GM12878 (cell line): Measurements from ENCODE around the gene FNTB. TPM values are rescaled to one million over a fixed set of nuclear protein-coding genes. Genes with fewer than 3 reads are reported as not detected.

Experiments used
- ATAC-seq: fragments of 200-7000 bp; cut with Tn5 transposase; 3 replicates; pipeline ENCODE4 v1.9.1; 2020; ENCODE audit warnings: mild to moderate bottlenecking, moderate library complexity
- BruUV-seq: library from RNA; stranded (reverse); fragments of 400-500 nt; replicated peaks from 2 replicates; lab custom pipeline; 2021; lab: Mats Ljungman, UMichigan
- CTCF ChIA-PET: fragments of 300-600 bp; sonication (Branson Sonifier 250); formaldehyde crosslinking; extraction: SDS; loops from one replicate; lab custom pipeline; 2021; ENCODE audit warnings: inconsistent platforms; lab: Yijun Ruan, JAX
- POLR2A ChIA-PET: fragments of 350-600 bp; formaldehyde crosslinking; extraction: SDS; loops from one replicate; lab custom pipeline; 2021; ENCODE audit warnings: inconsistent platforms; lab: Charles Lee
- RAD21 ChIA-PET: fragments of 300-600 bp; sonication (Branson Sonifier 250); formaldehyde crosslinking; loops from one replicate; lab custom pipeline; 2023; ENCODE audit warnings: antibody characterized with exemption; ENCODE audit not compliant: unreplicated experiment; lab: Charles Lee
- SMC1A ChIA-PET: fragments of 300-600 bp; sonication (Branson Sonifier 250); formaldehyde crosslinking; loops from one replicate; lab custom pipeline; 2023; ENCODE audit not compliant: unreplicated experiment, uncharacterized antibody; lab: Charles Lee
- DNase-seq: peaks from one replicate; pipeline ENCODE4 v3.0.0-alpha.2; 2011; ENCODE audit warnings: low read depth, low spot score
- FAIRE-seq: peaks from 3 replicates; lab custom pipeline; 2011; peaks lifted over from hg19 to GRCh38; lab: Jason Lieb, UNC
- H2AFZ ChIP-seq: 2 replicates; pipeline ENCODE4 v1.6.0; 2011; ENCODE audit warnings: low read depth, low read length, control low read depth; ENCODE audit not compliant: control insufficient read depth
- H3K27ac ChIP-seq: 2 replicates; pipeline ENCODE4 v1.5.1; 2011; ENCODE audit warnings: control low read depth; ENCODE audit not compliant: control insufficient read depth, insufficient read depth
- H3K27me3 ChIP-seq, 2 experiments: replicated peaks in 1 of 2; 2 replicates each; pipeline versions ENCODE4 v1.6.0 to v1.6.1; 2011; ENCODE audit warnings: low read length in 1 of 2; ENCODE audit not compliant: control insufficient read depth in 2 of 2, insufficient read depth in 2 of 2
- H3K36me3 ChIP-seq, 2 experiments: 2 replicates each; pipeline ENCODE4 v1.5.1; 2011; ENCODE audit warnings: low read length in 1 of 2; ENCODE audit not compliant: control insufficient read depth in 2 of 2, insufficient read depth in 2 of 2
- H3K4me1 ChIP-seq: 2 replicates; pipeline ENCODE4 v1.6.1; 2011; ENCODE audit warnings: mild to moderate bottlenecking, low read length, moderate library complexity, mixed read lengths; ENCODE audit not compliant: control insufficient read depth, insufficient read depth
- H3K4me2 ChIP-seq: 2 replicates; pipeline ENCODE4 v1.6.0; 2011; ENCODE audit warnings: control low read depth; ENCODE audit not compliant: control insufficient read depth, insufficient read depth
- H3K4me3 ChIP-seq: fragments of 200-600 bp; sonication (generic); 2 replicates; pipeline ENCODE4 v1.5.1; 2016
- H3K79me2 ChIP-seq: 2 replicates; pipeline ENCODE4 v1.6.0; 2011; ENCODE audit warnings: low read length; ENCODE audit not compliant: control insufficient read depth, insufficient read depth
- H3K9ac ChIP-seq: 2 replicates; pipeline ENCODE4 v1.8.0; 2011; ENCODE audit warnings: low read length, control low read depth, mixed read lengths; ENCODE audit not compliant: control insufficient read depth, insufficient read depth
- H3K9me3 ChIP-seq: replicated peaks from 3 replicates; pipeline ENCODE4 v1.5.1; 2011; ENCODE audit warnings: mild to moderate bottlenecking, low read length; ENCODE audit not compliant: control insufficient read depth, insufficient read depth
- H4K20me1 ChIP-seq: 2 replicates; pipeline ENCODE4 v1.6.0; 2011; ENCODE audit not compliant: control insufficient read depth, insufficient read depth
- CBFB ChIP-seq: IDR thresholded peaks from 2 replicates; pipeline ENCODE4 v1.6.1; 2016; ENCODE audit warnings: antibody characterized with exemption, low read depth
- CBX3 ChIP-seq: fragments of 200-600 bp; sonication (generic); IDR thresholded peaks from 2 replicates; pipeline ENCODE4 v1.6.1; 2016; ENCODE audit warnings: low read depth, borderline replicate concordance
- ETV6 ChIP-seq, 2 experiments: fragments of 450-650 bp in 1 of 2; IDR thresholded peaks in 1 of 2; conservative IDR thresholded peaks in 1 of 2; 2 replicates each; pipeline ENCODE4 v1.6.1; 2014; ENCODE audit warnings: antibody characterized with exemption in 1 of 2, borderline replicate concordance in 1 of 2, low read depth in 1 of 2, mild to moderate bottlenecking in 1 of 2, moderate library complexity in 1 of 2
- HDAC6 ChIP-seq: fragments of 200-600 bp; sonication (generic); IDR thresholded peaks from one replicate; pipeline ENCODE4 v1.8.0; 2017; ENCODE audit warnings: antibody characterized with exemption; ENCODE audit not compliant: unreplicated experiment
- MTA3 ChIP-seq: IDR thresholded peaks from 2 replicates; pipeline ENCODE4 v1.6.1; 2012; ENCODE audit warnings: low read length, inconsistent platforms, borderline replicate concordance
- NFXL1 ChIP-seq: fragments of 450-650 bp; IDR thresholded peaks from 2 replicates; pipeline ENCODE4 v1.6.1; 2017; ENCODE audit warnings: antibody characterized with exemption, mild to moderate bottlenecking, borderline replicate concordance
- PML ChIP-seq: IDR thresholded peaks from 2 replicates; pipeline ENCODE4 v1.6.1; 2012; ENCODE audit warnings: low read length, inconsistent platforms
- RB1 ChIP-seq: fragments of 450-650 bp; formaldehyde crosslinking; IDR thresholded peaks from 2 replicates; pipeline ENCODE4 v1.6.1; 2017; ENCODE audit warnings: mild to moderate bottlenecking, borderline replicate concordance
- SMAD5 ChIP-seq: IDR thresholded peaks from 2 replicates; pipeline ENCODE4 v1.6.1; 2016; ENCODE audit warnings: antibody characterized with exemption, low read depth
- SREBF2 ChIP-seq: IDR thresholded peaks from 2 replicates; pipeline ENCODE4 v1.6.1; 2012; ENCODE audit warnings: mild to moderate bottlenecking, low read length
- TCF7 ChIP-seq: IDR thresholded peaks from 2 replicates; pipeline ENCODE4 v1.6.1; 2014; ENCODE audit warnings: antibody characterized with exemption, borderline replicate concordance
- ZZZ3 ChIP-seq: IDR thresholded peaks from 2 replicates; pipeline ENCODE4 v1.6.1; 2011; ENCODE audit warnings: low read depth; ENCODE audit not compliant: control insufficient read depth, insufficient read length
- WGBS: methylation state at CpG from one replicate; pipeline ENCODE4 v1.1.6; 2016; ENCODE audit warnings: low lambda C conversion rate; ENCODE audit not compliant: insufficient replicate concordance, insufficient coverage; ENCODE audit errors: missing lambda C conversion rate; 5-methylcytosine and 5-hydroxymethylcytosine counted together
- in situ Hi-C: fragments of 300-500 bp; cut with MboI; formaldehyde crosslinking; loops from 9 replicates; pipeline ENCODE4 v1.14.3; 2018; ENCODE audit warnings: mixed read lengths
- intact Hi-C: fragments of 100-400 bp; cut with micrococcal nuclease; formaldehyde crosslinking; loops from one replicate; pipeline ENCODE4 v1.14.2; 2022; ENCODE audit not compliant: unreplicated experiment
- polyA plus RNA-seq, 11 experiments: library from polyadenylated mRNA; depleted of rRNA in 4 of 11; unstranded in 6 of 11; stranded (reverse) in 5 of 11; fragments of >200 nt; fragmentation: Nextera tagmentation in 4 of 11; fragmentation: Illumina TruSeq in 1 of 11; extraction: Ambion mirVana in 4 of 11; extraction: Trizol in 1 of 11; gene quantifications; 1 replicate in 1 of 11; 2 replicates in 10 of 11; pipeline versions ENCODE4 v1.2.1 to v1.2.3, GENCODE V29; 2011 to 2016; ENCODE audit warnings: inconsistent platforms in 2 of 11, missing spikeins in 2 of 11, low read depth in 1 of 11
- total RNA-seq, 4 experiments: library from RNA; depleted of rRNA in 3 of 4; stranded (reverse); fragments of >200 nt in 3 of 4; fragmentation: Illumina TruSeq in 1 of 4; extraction: Trizol in 1 of 4; gene quantifications; 2 replicates each; pipeline versions ENCODE4 v1.2.1 to v1.2.3, GENCODE V29; 2013 to 2021
- TF ChIP-seq, protein P1 (sequence below): fragments of 450-650 bp; formaldehyde crosslinking; IDR thresholded peaks from 2 replicates; pipeline ENCODE4 v1.5.0; 2022; ENCODE audit warnings: mild to moderate bottlenecking, missing genetic modification characterization
- TF ChIP-seq, protein P2 (sequence below): IDR thresholded peaks from 2 replicates; pipeline ENCODE4 v1.6.1; 2011; ENCODE audit warnings: borderline replicate concordance, low read depth, mild to moderate bottlenecking, moderate library complexity, mixed read lengths, low read length; ENCODE audit not compliant: insufficient read depth; ENCODE audit errors: extremely low read length
- TF ChIP-seq, protein P3 (sequence below): IDR thresholded peaks from 2 replicates; pipeline ENCODE4 v1.6.1; 2012; ENCODE audit warnings: low read depth, low read length, improper control_type of control experiment
- TF ChIP-seq, protein P4 (sequence below): fragments of 450-650 bp; IDR thresholded peaks from 2 replicates; pipeline ENCODE4 v1.6.1; 2016; ENCODE audit warnings: mild to moderate bottlenecking, moderate library complexity, borderline replicate concordance

Gene FNTB
- total and polyA plus RNA-seq, 10 of the 15 experiments (the other 5 are each of a cell fraction or from before 2014, with no cell fraction given) = 10.4 to 25.1 (median 16.7) TPM

DNA sequence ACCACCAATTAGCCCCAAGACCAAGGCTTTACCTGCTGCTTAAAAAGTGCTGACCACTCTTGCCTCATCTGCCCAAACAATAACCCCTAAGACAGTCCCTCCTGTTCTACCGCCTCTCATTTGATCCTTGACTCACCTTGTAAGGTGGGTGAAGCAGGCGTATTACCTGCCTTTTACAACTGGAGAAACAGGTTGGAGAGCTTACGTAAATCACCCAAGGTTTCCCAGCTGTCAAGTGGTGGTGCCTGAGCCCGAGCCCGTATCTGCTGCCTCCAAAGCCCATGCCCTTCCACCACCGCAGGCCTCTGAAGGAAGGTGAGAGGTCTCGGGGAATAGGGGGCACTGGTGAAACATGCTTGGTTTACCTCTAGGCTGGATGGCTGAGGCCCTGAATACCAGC, 79.0 kb downstream of the FNTB start:
- no peaks in the 10 kb centered on the region for H3K79me2 ChIP-seq
- DNase-seq (no peak), FAIRE-seq (no peak), ATAC-seq (no peak)
- H3K9ac ChIP-seq = no peak overlapping the region
- no peaks in the 10 kb centered on the region for H3K9me3 ChIP-seq
- ChIA-PET POLR2A (no interaction called here), RAD21 (no interaction called here), SMC1A (no interaction called here), CTCF (no interaction called here)
- BruUV-seq = no TSS peak
- WGBS = 97% methylated on average over 7 of the region's 7 CpGs
- H2AFZ ChIP-seq = no peak overlapping the region
- H4K20me1 ChIP-seq = no peaks in the 10 kb centered on the region
- peaks cover 20 to 25% of the 10 kb centered on the region in 2 experiments for H3K36me3 ChIP-seq
- H3K4me2 ChIP-seq = no peak overlapping the region
- no peaks in the 10 kb centered on the region for H3K4me1 ChIP-seq
- no peak overlapping the region for H3K4me3 ChIP-seq
- intact Hi-C loops = no loop called here
- H3K27ac ChIP-seq = no peak overlapping the region
- H3K27me3 ChIP-seq = no peaks in the 10 kb centered on the region
- in situ Hi-C loops = no loop called here
- TF ChIP-seq ETV6 (conservative IDR thresholded peaks at IDR 0.05 in 1 of 2, IDR thresholded peaks at IDR 0.05 in 1 of 2; ENCODE audit: borderline replicate concordance in 1 of 2, low read depth in 1 of 2) (no peak), SMAD5 (no peak), CBFB (no peak), PML (no peak), NFXL1 (no peak), MTA3 (no peak), SREBF2 (no peak), ZZZ3 (no peak), RB1 (no peak), CBX3 (no peak), HDAC6 (no peak), TCF7 (no peak)
- TF ChIP-seq, protein P1, sequence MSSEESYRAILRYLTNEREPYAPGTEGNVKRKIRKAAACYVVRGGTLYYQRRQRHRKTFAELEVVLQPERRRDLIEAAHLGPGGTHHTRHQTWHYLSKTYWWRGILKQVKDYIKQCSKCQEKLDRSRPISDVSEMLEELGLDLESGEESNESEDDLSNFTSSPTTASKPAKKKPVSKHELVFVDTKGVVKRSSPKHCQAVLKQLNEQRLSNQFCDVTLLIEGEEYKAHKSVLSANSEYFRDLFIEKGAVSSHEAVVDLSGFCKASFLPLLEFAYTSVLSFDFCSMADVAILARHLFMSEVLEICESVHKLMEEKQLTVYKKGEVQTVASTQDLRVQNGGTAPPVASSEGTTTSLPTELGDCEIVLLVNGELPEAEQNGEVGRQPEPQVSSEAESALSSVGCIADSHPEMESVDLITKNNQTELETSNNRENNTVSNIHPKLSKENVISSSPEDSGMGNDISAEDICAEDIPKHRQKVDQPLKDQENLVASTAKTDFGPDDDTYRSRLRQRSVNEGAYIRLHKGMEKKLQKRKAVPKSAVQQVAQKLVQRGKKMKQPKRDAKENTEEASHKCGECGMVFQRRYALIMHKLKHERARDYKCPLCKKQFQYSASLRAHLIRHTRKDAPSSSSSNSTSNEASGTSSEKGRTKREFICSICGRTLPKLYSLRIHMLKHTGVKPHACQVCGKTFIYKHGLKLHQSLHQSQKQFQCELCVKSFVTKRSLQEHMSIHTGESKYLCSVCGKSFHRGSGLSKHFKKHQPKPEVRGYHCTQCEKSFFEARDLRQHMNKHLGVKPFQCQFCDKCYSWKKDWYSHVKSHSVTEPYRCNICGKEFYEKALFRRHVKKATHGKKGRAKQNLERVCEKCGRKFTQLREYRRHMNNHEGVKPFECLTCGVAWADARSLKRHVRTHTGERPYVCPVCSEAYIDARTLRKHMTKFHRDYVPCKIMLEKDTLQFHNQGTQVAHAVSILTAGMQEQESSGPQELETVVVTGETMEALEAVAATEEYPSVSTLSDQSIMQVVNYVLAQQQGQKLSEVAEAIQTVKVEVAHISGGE (CRISPR knock-in tag) = no peak
- TF ChIP-seq, protein P2, sequence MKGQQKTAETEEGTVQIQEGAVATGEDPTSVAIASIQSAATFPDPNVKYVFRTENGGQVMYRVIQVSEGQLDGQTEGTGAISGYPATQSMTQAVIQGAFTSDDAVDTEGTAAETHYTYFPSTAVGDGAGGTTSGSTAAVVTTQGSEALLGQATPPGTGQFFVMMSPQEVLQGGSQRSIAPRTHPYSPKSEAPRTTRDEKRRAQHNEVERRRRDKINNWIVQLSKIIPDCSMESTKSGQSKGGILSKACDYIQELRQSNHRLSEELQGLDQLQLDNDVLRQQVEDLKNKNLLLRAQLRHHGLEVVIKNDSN = no peak
- TF ChIP-seq, protein P3, sequence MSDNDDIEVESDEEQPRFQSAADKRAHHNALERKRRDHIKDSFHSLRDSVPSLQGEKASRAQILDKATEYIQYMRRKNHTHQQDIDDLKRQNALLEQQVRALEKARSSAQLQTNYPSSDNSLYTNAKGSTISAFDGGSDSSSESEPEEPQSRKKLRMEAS = no peak
- TF ChIP-seq, protein P4, sequence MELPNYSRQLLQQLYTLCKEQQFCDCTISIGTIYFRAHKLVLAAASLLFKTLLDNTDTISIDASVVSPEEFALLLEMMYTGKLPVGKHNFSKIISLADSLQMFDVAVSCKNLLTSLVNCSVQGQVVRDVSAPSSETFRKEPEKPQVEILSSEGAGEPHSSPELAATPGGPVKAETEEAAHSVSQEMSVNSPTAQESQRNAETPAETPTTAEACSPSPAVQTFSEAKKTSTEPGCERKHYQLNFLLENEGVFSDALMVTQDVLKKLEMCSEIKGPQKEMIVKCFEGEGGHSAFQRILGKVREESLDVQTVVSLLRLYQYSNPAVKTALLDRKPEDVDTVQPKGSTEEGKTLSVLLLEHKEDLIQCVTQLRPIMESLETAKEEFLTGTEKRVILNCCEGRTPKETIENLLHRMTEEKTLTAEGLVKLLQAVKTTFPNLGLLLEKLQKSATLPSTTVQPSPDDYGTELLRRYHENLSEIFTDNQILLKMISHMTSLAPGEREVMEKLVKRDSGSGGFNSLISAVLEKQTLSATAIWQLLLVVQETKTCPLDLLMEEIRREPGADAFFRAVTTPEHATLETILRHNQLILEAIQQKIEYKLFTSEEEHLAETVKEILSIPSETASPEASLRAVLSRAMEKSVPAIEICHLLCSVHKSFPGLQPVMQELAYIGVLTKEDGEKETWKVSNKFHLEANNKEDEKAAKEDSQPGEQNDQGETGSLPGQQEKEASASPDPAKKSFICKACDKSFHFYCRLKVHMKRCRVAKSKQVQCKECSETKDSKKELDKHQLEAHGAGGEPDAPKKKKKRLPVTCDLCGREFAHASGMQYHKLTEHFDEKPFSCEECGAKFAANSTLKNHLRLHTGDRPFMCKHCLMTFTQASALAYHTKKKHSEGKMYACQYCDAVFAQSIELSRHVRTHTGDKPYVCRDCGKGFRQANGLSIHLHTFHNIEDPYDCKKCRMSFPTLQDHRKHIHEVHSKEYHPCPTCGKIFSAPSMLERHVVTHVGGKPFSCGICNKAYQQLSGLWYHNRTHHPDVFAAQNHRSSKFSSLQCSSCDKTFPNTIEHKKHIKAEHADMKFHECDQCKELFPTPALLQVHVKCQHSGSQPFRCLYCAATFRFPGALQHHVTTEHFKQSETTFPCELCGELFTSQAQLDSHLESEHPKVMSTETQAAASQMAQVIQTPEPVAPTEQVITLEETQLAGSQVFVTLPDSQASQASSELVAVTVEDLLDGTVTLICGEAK = no peak
